C4-2B (cell line): ENCODE measurements around the gene PRPF8.

Experiments used
- ZFX ChIP-seq: fragments of 450-650 bp; IDR thresholded peaks from 2 replicates; pipeline ENCODE4 v1.6.1; 2017
- TF ChIP-seq, protein P1 (sequence below): fragments of 450-650 bp; conservative IDR thresholded peaks from 2 replicates; pipeline ENCODE4 v1.5.1; 2017; ENCODE audit warnings: mild to moderate bottlenecking

GRCh38 chr17:1639549-1640180 is 45.0 kb downstream of the PRPF8 start:
- TF ChIP-seq, protein P1, sequence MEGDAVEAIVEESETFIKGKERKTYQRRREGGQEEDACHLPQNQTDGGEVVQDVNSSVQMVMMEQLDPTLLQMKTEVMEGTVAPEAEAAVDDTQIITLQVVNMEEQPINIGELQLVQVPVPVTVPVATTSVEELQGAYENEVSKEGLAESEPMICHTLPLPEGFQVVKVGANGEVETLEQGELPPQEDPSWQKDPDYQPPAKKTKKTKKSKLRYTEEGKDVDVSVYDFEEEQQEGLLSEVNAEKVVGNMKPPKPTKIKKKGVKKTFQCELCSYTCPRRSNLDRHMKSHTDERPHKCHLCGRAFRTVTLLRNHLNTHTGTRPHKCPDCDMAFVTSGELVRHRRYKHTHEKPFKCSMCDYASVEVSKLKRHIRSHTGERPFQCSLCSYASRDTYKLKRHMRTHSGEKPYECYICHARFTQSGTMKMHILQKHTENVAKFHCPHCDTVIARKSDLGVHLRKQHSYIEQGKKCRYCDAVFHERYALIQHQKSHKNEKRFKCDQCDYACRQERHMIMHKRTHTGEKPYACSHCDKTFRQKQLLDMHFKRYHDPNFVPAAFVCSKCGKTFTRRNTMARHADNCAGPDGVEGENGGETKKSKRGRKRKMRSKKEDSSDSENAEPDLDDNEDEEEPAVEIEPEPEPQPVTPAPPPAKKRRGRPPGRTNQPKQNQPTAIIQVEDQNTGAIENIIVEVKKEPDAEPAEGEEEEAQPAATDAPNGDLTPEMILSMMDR, result no peak
- no peak for TF ChIP-seq ZFX
